CD4-positive, CD25-positive, alpha-beta regulatory T cell (primary cell): ENCODE data around the gene ARHGAP40. TPM values are rescaled to one million over a fixed set of nuclear protein-coding genes. Genes with fewer than 3 reads are reported as not detected.

Experiments
- ATAC-seq, 2 donors: fragments of 150-1000 bp; cut with Tn5 transposase; one replicate each; pipeline ENCODE4 v1.10.0; 2021; ENCODE audit warnings: low read depth in 2 of 2, moderate number of reproducible peaks in 2 of 2, moderate library complexity in 1 of 2
- DNase-seq, 3 donors: peaks; one replicate each; pipeline versions ENCODE4 v3.0.0 to v3.0.0-alpha.2; 2012 to 2022; ENCODE audit warnings: mixed read lengths in 1 of 3
- H3K27ac ChIP-seq: one replicate; pipeline ENCODE4 v1.7.0; 2013; ENCODE audit warnings: mild to moderate bottlenecking, low read length; ENCODE audit not compliant: insufficient read depth, poor library complexity, severe bottlenecking
- H3K27me3 ChIP-seq: one replicate; pipeline ENCODE4 v1.7.0; 2013; ENCODE audit warnings: low read length; ENCODE audit not compliant: control insufficient read depth, insufficient read depth
- H3K36me3 ChIP-seq: one replicate; pipeline ENCODE4 v1.7.0; 2013; ENCODE audit warnings: mild to moderate bottlenecking, low read length, moderate library complexity; ENCODE audit not compliant: control insufficient read depth, insufficient read depth
- H3K4me1 ChIP-seq: 2 replicates; pipeline ENCODE4 v1.7.0; 2013; ENCODE audit warnings: mild to moderate bottlenecking, low read length; ENCODE audit not compliant: insufficient read depth, control insufficient read depth, poor library complexity, severe bottlenecking
- H3K4me3 ChIP-seq: one replicate; pipeline ENCODE4 v1.7.0; 2013; ENCODE audit warnings: low read depth, mild to moderate bottlenecking, low read length, moderate library complexity
- H3K9me3 ChIP-seq, 2 experiments: 1 replicate in 1 of 2; 2 replicates in 1 of 2; pipeline ENCODE4 v1.7.0; 2013; ENCODE audit warnings: low read length in 2 of 2, mild to moderate bottlenecking in 1 of 2, moderate library complexity in 1 of 2; ENCODE audit not compliant: control insufficient read depth in 2 of 2
- H3K27ac Mint-ChIP-seq, 3 donors: one replicate each; pipeline ENCODE4 v1.8.0; 2020 to 2022; ENCODE audit warnings: mild to moderate bottlenecking in 3 of 3, mixed read lengths in 3 of 3, moderate library complexity in 2 of 3
- H3K27me3 Mint-ChIP-seq: one replicate; pipeline ENCODE4 v1.8.0; 2022; ENCODE audit warnings: mild to moderate bottlenecking, mixed read lengths
- H3K36me3 Mint-ChIP-seq: one replicate; pipeline ENCODE4 v1.8.0; 2020; ENCODE audit warnings: mixed read lengths
- H3K4me1 Mint-ChIP-seq, 4 donors: one replicate each; pipeline ENCODE4 v1.8.0; 2020 to 2022; ENCODE audit warnings: mixed read lengths in 4 of 4, mild to moderate bottlenecking in 1 of 4
- H3K4me3 Mint-ChIP-seq, 4 donors: one replicate each; pipeline ENCODE4 v1.8.0; 2020 to 2022; ENCODE audit warnings: mild to moderate bottlenecking in 4 of 4, mixed read lengths in 4 of 4, moderate library complexity in 3 of 4
- H3K9me3 Mint-ChIP-seq, 7 donors: one replicate each; pipeline ENCODE4 v1.8.0; 2020 to 2022; ENCODE audit warnings: mixed read lengths in 7 of 7, mild to moderate bottlenecking in 3 of 7, moderate library complexity in 2 of 7
- polyA plus RNA-seq, 4 donors: library from polyadenylated mRNA; unstranded; fragments of 300-500 nt; fragmentation: Illumina TruSeq; gene quantifications; one replicate each; pipeline ENCODE4 v1.2.3, GENCODE V29; 2021
- total RNA-seq: library from RNA; stranded (reverse); gene quantifications from one replicate; pipeline ENCODE4 v1.2.3, GENCODE V29; 2022

ARHGAP40 gene
- total and polyA plus RNA-seq, 5 donors from 2014 or later = not detected

DNA sequence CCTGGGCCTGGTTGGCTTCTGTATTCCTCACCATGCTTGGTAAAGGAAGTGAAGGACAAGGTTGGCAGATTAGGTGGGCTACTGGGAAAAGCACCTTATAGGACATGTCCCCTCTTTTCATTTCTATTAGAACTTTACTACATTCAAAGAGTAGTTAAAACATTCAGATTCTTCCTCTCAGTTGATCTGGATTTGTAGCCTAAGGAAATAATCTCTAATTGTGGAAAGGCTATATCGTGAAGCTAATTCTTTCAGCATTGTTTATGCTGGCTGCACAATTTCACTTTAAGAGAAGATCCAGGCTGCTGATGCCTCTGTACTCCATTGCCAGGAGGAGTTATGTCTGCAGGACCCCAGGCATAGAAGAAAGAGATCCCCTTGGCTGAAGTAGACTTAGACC, 58.8 kb downstream of the ARHGAP40 start:
- H3K27ac Mint-ChIP-seq = no peak overlapping the region
- H3K9me3 ChIP-seq = peaks cover 0 to 7% of the 10 kb centered on the region in 2 experiments
- ATAC-seq = no peak
- H3K4me3 Mint-ChIP-seq = no peak overlapping the region
- no peaks in the 10 kb centered on the region for H3K36me3 ChIP-seq
- no peak for DNase-seq
- H3K27me3 ChIP-seq = peaks cover 12% of the 10 kb centered on the region
- H3K36me3 Mint-ChIP-seq = no peaks in the 10 kb centered on the region
- H3K4me3 ChIP-seq = no peak overlapping the region
- no peak overlapping the region for H3K27ac ChIP-seq
- H3K9me3 Mint-ChIP-seq = peaks cover 0 to 3% (median 0%) of the 10 kb centered on the region in 7 donors
- H3K4me1 Mint-ChIP-seq = no peaks in the 10 kb centered on the region
- no peaks in the 10 kb centered on the region for H3K4me1 ChIP-seq
- H3K27me3 Mint-ChIP-seq = peaks cover 46% of the 10 kb centered on the region

DNA sequence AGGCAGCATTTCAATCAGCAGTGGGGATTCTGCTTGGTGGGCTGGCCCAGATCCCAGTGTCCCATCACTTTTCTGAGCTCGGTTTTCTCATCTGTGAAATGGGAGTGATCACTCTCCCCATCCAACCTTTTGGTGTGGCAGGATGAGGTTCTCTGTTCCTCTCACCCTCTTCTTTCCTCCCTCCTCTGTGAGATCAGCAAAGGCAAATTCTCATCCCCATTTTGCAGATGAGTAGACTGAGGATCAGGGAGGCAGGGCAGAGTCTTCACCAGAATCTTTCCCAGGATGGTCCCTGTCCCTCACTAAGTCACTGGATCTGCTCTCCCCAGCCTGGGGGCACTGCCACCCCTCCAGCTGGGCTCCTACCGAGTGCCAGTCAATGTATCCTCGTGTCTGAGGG, 62.1 kb downstream of the ARHGAP40 start:
- peaks cover 45% of the 10 kb centered on the region for H3K27me3 Mint-ChIP-seq
- H3K27ac Mint-ChIP-seq = no peak overlapping the region
- H3K4me1 ChIP-seq = no peaks in the 10 kb centered on the region
- DNase-seq (no peak), ATAC-seq (no peak)
- H3K4me3 ChIP-seq = no peak overlapping the region
- no peaks in the 10 kb centered on the region for H3K4me1 Mint-ChIP-seq
- no peaks in the 10 kb centered on the region for H3K36me3 ChIP-seq
- peaks cover 0 to 7% of the 10 kb centered on the region in 2 experiments for H3K9me3 ChIP-seq
- H3K27ac ChIP-seq = no peak overlapping the region
- H3K9me3 Mint-ChIP-seq = peaks cover 0 to 3% (median 0%) of the 10 kb centered on the region in 7 donors
- no peak overlapping the region for H3K4me3 Mint-ChIP-seq
- no peaks in the 10 kb centered on the region for H3K36me3 Mint-ChIP-seq
- H3K27me3 ChIP-seq = peaks cover 8% of the 10 kb centered on the region

DNA sequence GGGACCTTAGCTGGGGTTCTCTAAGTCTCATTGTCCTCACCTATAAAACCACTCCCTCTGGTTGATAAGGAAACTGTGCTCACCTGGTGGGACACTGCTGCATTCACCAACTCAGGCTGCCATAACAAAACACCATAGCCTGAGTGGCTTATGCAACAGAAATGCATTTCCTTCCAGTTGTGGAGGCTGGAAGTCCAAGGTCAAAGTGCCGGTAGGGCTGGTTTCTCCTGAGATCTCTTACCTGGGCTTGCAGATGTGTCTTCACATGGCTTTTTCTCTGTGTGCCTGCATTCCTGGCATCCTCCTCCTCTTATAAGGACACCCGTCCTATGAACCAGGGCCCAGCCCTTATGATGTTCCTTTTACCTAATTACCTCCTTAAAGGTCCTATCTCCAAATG, 62.7 kb downstream of the ARHGAP40 start:
- ATAC-seq = no peak

DNA sequence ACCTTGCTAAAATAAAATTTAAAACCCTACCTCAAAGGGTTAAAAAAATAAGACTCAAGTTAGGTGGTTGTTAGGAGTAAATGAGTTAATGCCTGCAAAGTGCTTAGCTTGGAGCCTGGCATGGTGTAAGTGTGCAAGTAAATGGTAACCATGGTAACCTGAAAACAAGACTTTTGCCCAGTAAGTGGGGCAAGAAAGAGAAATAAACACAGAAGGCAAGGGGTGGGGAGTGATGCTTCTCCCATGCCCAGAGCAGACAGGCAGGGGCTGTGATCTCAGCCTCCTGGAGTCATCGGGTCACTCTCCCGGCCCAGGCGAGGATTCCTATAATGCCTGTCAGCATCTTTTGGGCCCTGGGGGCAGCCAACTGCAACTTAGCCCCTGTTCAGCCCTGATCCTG, 63.5 kb downstream of the ARHGAP40 start:
- DNase-seq (no peak), ATAC-seq (no peak)
- Mint-ChIP-seq H3K27me3 (peaks cover 48% of the 10 kb centered on the region), H3K4me1 (no peaks in the 10 kb centered on the region), H3K4me3 (no peak overlapping the region), H3K9me3 (peaks cover 0 to 3% (median 0%) of the 10 kb centered on the region in 7 donors), H3K36me3 (peaks cover 3% of the 10 kb centered on the region), H3K27ac (no peak overlapping the region)
- Histone ChIP-seq H3K27me3 (peaks cover 8% of the 10 kb centered on the region), H3K9me3 (peaks cover 0 to 7% of the 10 kb centered on the region in 2 experiments), H3K27ac (no peak overlapping the region), H3K4me1 (no peaks in the 10 kb centered on the region), H3K4me3 (no peak overlapping the region), H3K36me3 (no peaks in the 10 kb centered on the region)

More for the DNA sequence above, 62.7 kb downstream of the ARHGAP40 start:
- Mint-ChIP-seq H3K27ac (no peak overlapping the region), H3K36me3 (no peaks in the 10 kb centered on the region), H3K9me3 (peaks cover 0 to 3% (median 0%) of the 10 kb centered on the region in 7 donors), H3K4me1 (no peaks in the 10 kb centered on the region), H3K4me3 (no peak overlapping the region), H3K27me3 (peaks cover 45% of the 10 kb centered on the region)
- peaks cover 0 to 7% of the 10 kb centered on the region in 2 experiments for H3K9me3 ChIP-seq
- peaks cover 8% of the 10 kb centered on the region for H3K27me3 ChIP-seq
- no peak overlapping the region for H3K4me3 ChIP-seq
- H3K4me1 ChIP-seq = no peaks in the 10 kb centered on the region
- no peaks in the 10 kb centered on the region for H3K36me3 ChIP-seq
- H3K27ac ChIP-seq = no peak overlapping the region
- no peak for DNase-seq

DNA sequence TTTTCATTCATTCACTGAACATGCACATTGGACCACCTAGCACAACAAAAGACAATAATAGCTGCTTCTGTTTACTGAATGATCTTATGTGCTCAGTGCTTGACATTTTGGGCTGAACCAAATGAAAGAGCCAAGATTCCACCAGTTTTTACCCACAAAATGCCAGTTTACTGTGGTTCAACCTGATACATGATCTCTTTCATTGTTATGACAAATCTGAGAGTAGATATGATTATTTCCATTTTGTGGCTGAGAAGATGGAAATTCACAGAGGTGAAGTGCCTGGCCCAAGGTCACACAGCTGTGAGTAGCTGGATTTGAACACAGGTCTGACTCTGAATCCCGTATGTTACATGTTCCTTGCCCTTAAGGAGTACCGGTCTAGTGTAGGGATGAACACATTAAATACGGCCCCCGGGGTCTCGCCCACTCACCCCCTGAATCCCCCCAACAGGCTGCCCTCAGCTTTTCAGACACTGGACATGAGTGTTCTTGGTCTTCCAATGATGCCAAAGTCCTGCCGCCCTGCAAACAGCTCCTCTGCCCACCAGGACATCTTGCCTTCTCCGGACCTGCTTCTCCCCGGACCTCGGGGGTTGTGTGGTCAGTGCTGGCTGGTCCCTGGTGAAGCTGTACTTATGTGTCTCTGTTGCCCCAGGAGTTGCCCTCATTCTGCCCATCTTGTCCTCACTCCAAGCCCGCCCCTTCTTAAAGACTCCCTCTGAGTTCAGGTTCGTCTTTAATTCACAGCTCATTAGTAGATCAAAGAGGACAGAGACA, 64.1 kb downstream of the ARHGAP40 start:
- peaks cover 0 to 7% of the 10 kb centered on the region in 2 experiments for H3K9me3 ChIP-seq
- Mint-ChIP-seq H3K27me3 (peaks cover 53% of the 10 kb centered on the region), H3K36me3 (peaks cover 3% of the 10 kb centered on the region), H3K4me3 (no peak overlapping the region), H3K9me3 (peaks cover 0 to 3% (median 0%) of the 10 kb centered on the region in 7 donors), H3K4me1 (no peaks in the 10 kb centered on the region), H3K27ac (no peak overlapping the region)
- no peak overlapping the region for H3K27ac ChIP-seq
- no peaks in the 10 kb centered on the region for H3K36me3 ChIP-seq
- no peak for DNase-seq
- no peak overlapping the region for H3K4me3 ChIP-seq
- H3K4me1 ChIP-seq = no peaks in the 10 kb centered on the region
- no peak for ATAC-seq
- H3K27me3 ChIP-seq = peaks cover 11% of the 10 kb centered on the region

DNA sequence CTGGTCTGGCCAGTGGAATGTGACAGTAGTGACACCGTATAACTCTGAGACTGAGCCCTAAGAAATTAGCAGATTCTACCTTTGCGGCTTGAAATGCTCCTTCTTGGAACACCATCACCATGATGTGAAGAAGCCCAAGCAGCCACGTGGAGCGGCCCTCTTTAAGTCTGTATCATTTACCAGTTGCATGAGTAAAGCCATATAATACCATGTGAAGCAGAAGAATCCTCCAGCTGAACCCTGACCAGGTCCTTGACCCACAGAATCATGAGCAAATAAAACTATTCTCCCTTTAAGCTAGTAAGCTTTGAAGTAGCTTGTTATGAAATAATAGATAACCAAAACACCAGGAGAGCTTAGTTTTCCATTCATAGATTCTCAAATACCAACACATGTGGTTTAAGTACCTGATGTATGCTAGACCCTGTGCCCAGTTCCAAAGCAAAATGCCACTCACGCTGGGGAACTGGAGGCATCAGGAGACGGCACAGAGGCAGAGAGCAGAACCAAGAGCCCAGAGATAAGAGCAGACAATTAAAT, 65.9 kb downstream of the ARHGAP40 start:
- H3K4me3 ChIP-seq = no peak overlapping the region
- Mint-ChIP-seq H3K4me3 (no peak overlapping the region), H3K9me3 (peaks cover 0 to 3% (median 0%) of the 10 kb centered on the region in 7 donors), H3K4me1 (no peaks in the 10 kb centered on the region), H3K27me3 (peaks cover 54% of the 10 kb centered on the region), H3K27ac (no peak overlapping the region), H3K36me3 (peaks cover 3% of the 10 kb centered on the region)
- no peak for DNase-seq
- H3K27me3 ChIP-seq = peaks cover 17% of the 10 kb centered on the region
- no peaks in the 10 kb centered on the region for H3K4me1 ChIP-seq
- no peak overlapping the region for H3K27ac ChIP-seq
- peaks cover 0 to 7% of the 10 kb centered on the region in 2 experiments for H3K9me3 ChIP-seq
- no peak for ATAC-seq
- no peaks in the 10 kb centered on the region for H3K36me3 ChIP-seq

DNA sequence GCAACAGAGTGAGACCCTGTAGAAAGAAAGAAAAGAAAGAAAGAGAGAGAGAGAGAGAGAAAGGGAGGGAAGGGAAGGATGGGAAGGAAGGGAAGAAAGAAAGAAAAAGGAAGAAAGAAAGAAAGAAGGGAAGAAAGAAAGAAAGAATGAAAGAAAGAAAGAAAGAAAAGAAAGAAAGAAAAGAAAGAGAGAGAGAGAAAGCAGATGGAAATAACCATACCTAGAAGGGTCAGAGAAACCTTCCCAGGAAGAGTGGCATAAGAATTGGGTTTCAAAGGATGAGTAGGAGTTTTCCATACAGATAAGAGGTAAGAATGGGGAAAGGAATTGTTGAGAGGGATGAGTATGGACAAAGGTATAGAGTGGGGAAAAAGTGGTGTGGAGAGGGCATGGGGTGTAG, 68.1 kb downstream of the ARHGAP40 start:
- Histone ChIP-seq H3K4me3 (no peak overlapping the region), H3K36me3 (no peaks in the 10 kb centered on the region), H3K27ac (no peak overlapping the region), H3K27me3 (peaks cover 18% of the 10 kb centered on the region), H3K9me3 (peaks cover 0 to 2% of the 10 kb centered on the region in 2 experiments), H3K4me1 (peaks cover 12% of the 10 kb centered on the region)
- Mint-ChIP-seq H3K27ac (peak overlapping the region in 1 of 3 donors; percentile 38), H3K36me3 (peaks cover 3% of the 10 kb centered on the region), H3K4me3 (no peak overlapping the region), H3K4me1 (peaks cover 0 to 10% (median 2%) of the 10 kb centered on the region in 4 donors), H3K27me3 (peaks cover 44% of the 10 kb centered on the region), H3K9me3 (peaks cover 0 to 3% (median 0%) of the 10 kb centered on the region in 7 donors)
- DNase-seq = no peak
- no peak for ATAC-seq
